Daoy (cell line): ENCODE data around the gene ABI1. TPM values are rescaled to one million over a fixed set of nuclear protein-coding genes. Genes with fewer than 3 reads are reported as not detected.

Experiments used
- DNase-seq: peaks from one replicate; pipeline ENCODE4 v3.0.0-alpha.2; 2015; ENCODE audit warnings: low read depth
- total RNA-seq: library from RNA; depleted of rRNA; stranded (reverse); fragments of >200 nt; shearing (Covaris generic); gene quantifications from 2 replicates; pipeline ENCODE4 v1.2.3, GENCODE V29; 2014

The ABI1 gene
- total RNA-seq, 1 experiment from 2014 or later = 31.2 TPM

- no peak for DNase-seq
Measured at GRCh38 chr10:26855186-26855585, 5.6 kb downstream of the ABI1 start.

GRCh38 chr10:26854524-26854923, 6.2 kb downstream of the ABI1 start:
- no peak for DNase-seq

GRCh38 chr10:26844396-26844975, 16.3 kb downstream of the ABI1 start:
- no peak for DNase-seq

- DNase-seq = no peak
Measured at GRCh38 chr10:26843736-26844135, 17.0 kb downstream of the ABI1 start.

GRCh38 chr10:26841733-26842317, 18.9 kb downstream of the ABI1 start:
- DNase-seq = no peak

GRCh38 chr10:26840938-26841732, 19.6 kb downstream of the ABI1 start:
- no peak for DNase-seq

GRCh38 chr10:26839966-26840627, 20.7 kb downstream of the ABI1 start:
- no peak for DNase-seq

- DNase-seq = no peak
Measured at GRCh38 chr10:26837139-26837538, 23.6 kb downstream of the ABI1 start.

GRCh38 chr10:26835025-26835424, 25.7 kb downstream of the ABI1 start:
- DNase-seq = no peak

GRCh38 chr10:26832960-26833359, 27.8 kb downstream of the ABI1 start:
- no peak for DNase-seq

- DNase-seq = no peak
Measured at GRCh38 chr10:26831936-26832335, 28.8 kb downstream of the ABI1 start.

GRCh38 chr10:26829810-26830515, 30.8 kb downstream of the ABI1 start:
- no peak for DNase-seq

GRCh38 chr10:26824015-26824690, 36.6 kb downstream of the ABI1 start:
- DNase-seq = no peak

GRCh38 chr10:26821699-26822570, 38.8 kb downstream of the ABI1 start:
- no peak for DNase-seq

GRCh38 chr10:26815500-26815899, 45.3 kb downstream of the ABI1 start:
- DNase-seq = no peak

GRCh38 chr10:26810435-26811026, 50.2 kb downstream of the ABI1 start:
- DNase-seq = no peak

GRCh38 chr10:26809973-26810372, 50.8 kb downstream of the ABI1 start:
- DNase-seq = no peak

GRCh38 chr10:26807532-26807931, 53.2 kb downstream of the ABI1 start:
- no peak for DNase-seq

- DNase-seq = no peak
Measured at GRCh38 chr10:26806557-26806956, 54.2 kb downstream of the ABI1 start.
